K562 (cell line): ENCODE results near the gene PIP4K2C. TPM values are rescaled to one million over a fixed set of nuclear protein-coding genes. Genes with fewer than 3 reads are reported as not detected.

Experiments used
- ATAC-seq: fragments of 200-7000 bp; cut with Tn5 transposase; 3 replicates; pipeline ENCODE4 v1.9.1; 2020; ENCODE audit warnings: moderate library complexity
- BruUV-seq: library from RNA; stranded (reverse); fragments of 400-500 nt; replicated peaks from 2 replicates; lab custom pipeline; 2021; lab: Mats Ljungman, UMichigan
- CTCF ChIA-PET: fragments of 300-600 bp; formaldehyde crosslinking; extraction: SDS; loops from one replicate; lab custom pipeline; 2021; ENCODE audit warnings: low intra/inter-chr PET ratio; lab: Yijun Ruan, JAX
- POLR2A ChIA-PET: fragments of 300-600, 350-650 bp; sonication (Branson Sonifier 250); formaldehyde crosslinking; extraction: SDS; loops from one replicate; lab custom pipeline; 2021; ENCODE audit warnings: antibody characterized with exemption, inconsistent platforms; lab: Yijun Ruan, JAX
- DNase-seq, 4 experiments: peaks; one replicate each; pipeline versions ENCODE4 v3.0.0 to v3.0.0-alpha.2; 2011 to 2018; ENCODE audit warnings: low spot score in 3 of 4, mixed read lengths in 3 of 4; ENCODE audit errors: extremely low read depth in 1 of 4
- FAIRE-seq: peaks from 2 replicates; lab custom pipeline; 2011; peaks lifted over from hg19 to GRCh38; lab: Jason Lieb, UNC
- H2AFZ ChIP-seq: 2 replicates; pipeline ENCODE4 v1.6.0; 2011; ENCODE audit warnings: low read depth, low read length, control low read depth, inconsistent platforms
- H3K27ac ChIP-seq: fragments of 200-600 bp; 3 replicates; pipeline ENCODE4 v1.8.0; 2011; ENCODE audit warnings: low read depth, mild to moderate bottlenecking, control low read depth, inconsistent platforms, low read length, moderate library complexity, mixed read lengths; ENCODE audit errors: extremely low read depth
- H3K27me3 ChIP-seq, 2 experiments: fragments of 300-600 bp in 1 of 2; 2 replicates in 1 of 2; 3 replicates in 1 of 2; pipeline versions ENCODE4 v1.6.0 to v1.8.0; 2011; ENCODE audit warnings: inconsistent platforms in 2 of 2, low read length in 2 of 2, mild to moderate bottlenecking in 1 of 2, mixed read lengths in 1 of 2, moderate library complexity in 1 of 2; ENCODE audit not compliant: control insufficient read depth in 2 of 2, insufficient read depth in 2 of 2
- H3K36me3 ChIP-seq: fragments of 300-600 bp; 3 replicates; pipeline ENCODE4 v1.8.0; 2011; ENCODE audit warnings: mild to moderate bottlenecking, low read length, inconsistent platforms; ENCODE audit not compliant: control insufficient read depth, insufficient read depth
- H3K4me1 ChIP-seq, 2 experiments: fragments of 200-600 bp in 1 of 2; replicated peaks in 1 of 2; 2 replicates in 1 of 2; 3 replicates in 1 of 2; pipeline versions ENCODE4 v1.5.1 to v1.8.0; 2011; ENCODE audit warnings: inconsistent platforms in 2 of 2, low read length in 2 of 2, mild to moderate bottlenecking in 1 of 2, mixed read lengths in 1 of 2, moderate library complexity in 1 of 2; ENCODE audit not compliant: control insufficient read depth in 2 of 2, insufficient read depth in 2 of 2
- H3K4me2 ChIP-seq: 2 replicates; pipeline ENCODE4 v1.6.1; 2011; ENCODE audit warnings: low read length, control low read depth, inconsistent platforms, mixed read lengths; ENCODE audit not compliant: insufficient read depth
- H3K4me3 ChIP-seq: fragments of 200-600 bp; sonication (generic), shearing (Covaris generic); 2 replicates; pipeline ENCODE4 v1.5.1; 2016; ENCODE audit warnings: control low read depth, inconsistent platforms
- H3K79me2 ChIP-seq: fragments of 200-600 bp; 3 replicates; pipeline ENCODE4 v1.8.0; 2011; ENCODE audit warnings: low read length, inconsistent platforms; ENCODE audit not compliant: control insufficient read depth, insufficient read depth
- H3K9ac ChIP-seq, 2 experiments: 2 replicates each; pipeline versions ENCODE4 v1.6.0 to v1.6.1; 2011; ENCODE audit warnings: low read depth in 2 of 2, low read length in 2 of 2, control low read depth in 1 of 2, inconsistent platforms in 1 of 2, mild to moderate bottlenecking in 1 of 2, mixed read lengths in 1 of 2; ENCODE audit not compliant: insufficient read depth in 1 of 2
- H3K9me1 ChIP-seq: one replicate; pipeline ENCODE4 v1.6.0; 2011; ENCODE audit warnings: inconsistent platforms, mild to moderate bottlenecking, low read length, moderate library complexity; ENCODE audit not compliant: control insufficient read depth, insufficient read depth
- H3K9me3 ChIP-seq: replicated peaks from 2 replicates; pipeline ENCODE4 v1.5.1; 2011; ENCODE audit warnings: low read depth, low read length, inconsistent platforms; ENCODE audit not compliant: control insufficient read depth, insufficient read depth
- H4K20me1 ChIP-seq: replicated peaks from 2 replicates; pipeline ENCODE4 v1.6.1; 2011; ENCODE audit warnings: low read length, inconsistent platforms, mixed read lengths; ENCODE audit not compliant: control insufficient read depth, insufficient read depth
- SP1 ChIP-seq: sonication (generic); formaldehyde crosslinking; IDR thresholded peaks from 2 replicates; pipeline ENCODE4 v1.8.1; 2022; ENCODE audit warnings: mild to moderate bottlenecking, missing genetic modification reagents
- WGBS: fragments of 100-300 bp; shearing (Covaris generic); methylation state at CpG from one replicate; pipeline ENCODE4 v1.1.6; 2016; ENCODE audit warnings: low coverage, mixed read lengths; ENCODE audit not compliant: insufficient coverage; ENCODE audit errors: missing lambda C conversion rate; 5-methylcytosine and 5-hydroxymethylcytosine counted together
- in situ Hi-C: fragments of 300-500 bp; cut with MboI; formaldehyde crosslinking; loops from 4 replicates; pipeline ENCODE4 v1.15.0; 2018; ENCODE audit warnings: inconsistent platforms, mixed read lengths
- intact Hi-C: fragments of 100-400 bp; cut with micrococcal nuclease; formaldehyde crosslinking; loops from 2 replicates; pipeline ENCODE4 v1.14.2; 2022
- polyA plus RNA-seq, 8 experiments: library from polyadenylated mRNA; depleted of rRNA in 4 of 8; stranded (reverse) in 5 of 8; unstranded in 3 of 8; fragments of >200 nt; fragmentation: Nextera tagmentation in 2 of 8; fragmentation: Illumina TruSeq in 1 of 8; extraction: Ambion mirVana in 2 of 8; extraction: Trizol in 1 of 8; gene quantifications; 2 replicates each; pipeline versions ENCODE4 v1.2.1 to v1.2.3, GENCODE V29; 2011 to 2014; ENCODE audit warnings: inconsistent platforms in 1 of 8, missing spikeins in 1 of 8
- total RNA-seq, 7 experiments: library from RNA; depleted of rRNA in 6 of 7; stranded (reverse); fragments of >200 nt in 6 of 7; fragmentation: Illumina TruSeq in 2 of 7; extraction: Trizol in 2 of 7; gene quantifications; 2 replicates each; pipeline versions ENCODE4 v1.2.1 to v1.2.3, GENCODE V29; 2011 to 2021; ENCODE audit warnings: low replicate concordance in 1 of 7

PIP4K2C gene
- total and polyA plus RNA-seq, 9 of the 15 experiments (the other 6 are each of a cell fraction or from before 2014, with no cell fraction given) = 9.0 to 41.4 (median 18.3) TPM

DNA sequence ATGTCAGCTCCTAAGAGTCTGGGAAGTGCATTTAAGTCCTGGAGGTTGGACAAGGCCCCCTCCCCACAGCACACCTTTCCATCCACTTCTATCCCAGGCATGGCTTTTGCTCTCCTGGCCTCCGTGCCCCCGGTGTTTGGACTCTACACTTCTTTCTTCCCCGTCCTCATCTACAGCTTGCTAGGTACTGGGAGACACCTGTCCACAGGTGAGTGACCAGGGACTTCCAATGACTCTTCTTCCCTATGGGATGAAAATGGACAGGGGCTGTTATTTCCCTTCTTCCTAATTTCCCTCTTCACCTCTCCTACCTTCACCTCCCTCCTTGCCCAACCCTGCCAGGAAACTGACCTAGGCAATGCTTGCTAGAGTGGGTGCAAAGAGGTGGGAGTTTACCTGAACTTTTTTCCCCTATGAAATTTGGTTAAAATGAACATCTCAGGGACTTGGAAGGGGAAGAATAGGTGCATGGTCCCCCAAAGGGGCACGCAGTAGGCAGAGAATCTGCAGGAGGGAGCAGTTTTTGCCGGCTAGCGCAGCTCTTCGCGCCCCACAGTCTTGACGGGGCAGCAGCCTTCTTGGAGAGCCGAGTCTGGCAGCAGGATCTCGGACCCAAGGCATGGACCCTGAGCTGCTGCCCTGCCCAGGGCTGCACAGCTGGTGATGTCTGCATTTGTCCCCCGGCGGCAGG, 29.4 kb downstream of the PIP4K2C start:
- no peaks in the 10 kb centered on the region for H3K9me1 ChIP-seq
- H3K79me2 ChIP-seq = no peaks in the 10 kb centered on the region
- H3K36me3 ChIP-seq = peaks cover 11% of the 10 kb centered on the region; the same call in 2 of the 3 replicates
- no peaks in the 10 kb centered on the region for H3K27me3 ChIP-seq
- no TSS peak for BruUV-seq
- TF ChIP-seq SP1 (CRISPR knock-in tag) = no peak
- 72% methylated on average over 13 of the region's 13 CpGs for WGBS
- no peaks in the 10 kb centered on the region for H3K9me3 ChIP-seq
- no peak overlapping the region for H3K4me2 ChIP-seq
- H3K4me1 ChIP-seq = peaks cover 34 to 41% of the 10 kb centered on the region in 2 experiments
- ATAC-seq = no peak
- intact Hi-C loops = loop anchor here (5.0 kb wide), 1 partner anchor 98 kb away; the partner anchor contains the start of genes DDIT3 and MBD6
- no peak for DNase-seq
- no peaks in the 10 kb centered on the region for H4K20me1 ChIP-seq
- H3K27ac ChIP-seq = no peak overlapping the region
- no peak overlapping the region for H2AFZ ChIP-seq
- ChIA-PET CTCF (interaction anchor here (2.7 kb wide), 1 partner anchor 38 kb away, joined by 36 read pairs; no protein-coding TSS in a partner anchor), POLR2A (interaction anchor here (0.7 to 1.4 kb wide), 8 partner anchors 8 to 256 kb away, joined by 3 to 6 read pairs (median 4); partner anchors contain the start of genes ARHGEF25, B4GALNT1, DDIT3 and TSPAN31)
- no peak overlapping the region for H3K4me3 ChIP-seq
- FAIRE-seq = no peak
- no peak overlapping the region for H3K9ac ChIP-seq
- in situ Hi-C loops = no loop called here

- Histone ChIP-seq H3K4me1 (peaks cover 34 to 41% of the 10 kb centered on the region in 2 experiments), H3K27ac (no peak overlapping the region), H3K79me2 (no peaks in the 10 kb centered on the region), H3K9me1 (no peaks in the 10 kb centered on the region), H4K20me1 (no peaks in the 10 kb centered on the region), H3K9me3 (no peaks in the 10 kb centered on the region), H3K9ac (peak overlapping the region; percentile 27 to 90; a peak in 2 of 4 replicates), H3K27me3 (no peaks in the 10 kb centered on the region), H3K4me2 (peak overlapping the region; percentile 76), H2AFZ (peak overlapping the region; percentile 94), H3K36me3 (peaks cover 8% of the 10 kb centered on the region; the same call in 2 of the 3 replicates), H3K4me3 (no peak overlapping the region)
- FAIRE-seq = peak; percentile 15
- intact Hi-C loops (loop anchor here (1.0 to 5.0 kb wide), 2 partner anchors 38 to 99 kb away; partner anchors contain the start of genes DDIT3 and MBD6), in situ Hi-C loops (no loop called here)
- WGBS = 79% methylated on average over 30 of the region's 42 CpGs
- ATAC-seq = peak; percentile 3; the same call in 2 of the 3 replicates
- no peak for DNase-seq
- ChIA-PET CTCF (interaction anchor here (2.7 kb wide), 1 partner anchor 39 kb away, joined by 36 read pairs; no protein-coding TSS in a partner anchor), POLR2A (interaction anchor here (0.7 to 1.4 kb wide), 7 partner anchors 9 to 255 kb away, joined by 3 to 5 read pairs (median 4); partner anchors contain the start of genes ARHGEF25, B4GALNT1, DDIT3 and TSPAN31)
- BruUV-seq = no TSS peak
Measured at GRCh38 chr12:57620936-57621496, 30.0 kb downstream of the PIP4K2C start.
